Measurements from ENCODE around the gene MRI1. TPM values are rescaled to one million over a fixed set of nuclear protein-coding genes. Genes with fewer than 3 reads are reported as not detected.

MRI1 gene
- polyA plus RNA-seq, 4 donors = 12.3 to 41.3 (median 15.8) TPM

DNA sequence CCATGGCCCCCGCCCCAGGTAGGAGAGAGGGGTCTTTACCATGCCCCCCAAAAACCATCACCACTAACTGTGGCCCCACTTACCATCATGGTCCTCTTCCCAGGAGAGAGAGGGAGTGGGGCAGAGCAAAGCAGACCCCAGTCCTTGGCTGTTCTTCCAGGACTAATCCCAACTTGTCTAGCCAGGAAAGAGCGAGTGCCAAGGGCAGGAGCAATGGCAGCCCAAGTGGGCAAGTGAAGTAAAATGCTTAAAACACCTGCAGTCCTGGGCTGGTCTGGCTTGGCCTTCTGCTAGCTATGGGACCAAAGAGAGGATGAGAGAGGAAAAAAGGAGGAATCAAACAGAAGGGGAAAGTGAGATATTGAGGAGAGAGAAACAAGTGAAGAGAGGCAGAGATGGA is 48.8 kb downstream of the MRI1 start:
- WGBS, 3 donors = 94 to 98% (median 97%) methylated on average over 2 of the region's 2 CpGs
- no peaks in the 10 kb centered on the region for H3K9me3 ChIP-seq (ENCODE audit: control insufficient read depth in 2 of 2, insufficient read depth in 1 of 2, low read depth in 1 of 2, low read length in 1 of 2)
- DNase-seq (no peak), FAIRE-seq (no peak)
- H3K4me1 ChIP-seq (ENCODE audit: control insufficient read depth in 3 of 3, insufficient read depth in 2 of 3, low read depth in 1 of 3, low read length in 2 of 3) = peaks cover 0 to 12% (median 3%) of the 10 kb centered on the region in 3 donors
- no peak overlapping the region for H3K27ac ChIP-seq (ENCODE audit: low read depth in 1 of 3, low read length in 2 of 3)
- H3K4me3 ChIP-seq (ENCODE audit: low read depth in 1 of 3, low read length in 3 of 3) = no peak overlapping the region
- H3K27me3 ChIP-seq (ENCODE audit: control insufficient read depth in 3 of 3, insufficient read depth in 3 of 3, low read length in 3 of 3) = no peaks in the 10 kb centered on the region
- H3K36me3 ChIP-seq (ENCODE audit: control insufficient read depth in 3 of 3, insufficient read depth in 2 of 3, low read depth in 1 of 3, low read length in 3 of 3) = peaks cover 0 to 64% (median 2%) of the 10 kb centered on the region in 3 donors

DNA sequence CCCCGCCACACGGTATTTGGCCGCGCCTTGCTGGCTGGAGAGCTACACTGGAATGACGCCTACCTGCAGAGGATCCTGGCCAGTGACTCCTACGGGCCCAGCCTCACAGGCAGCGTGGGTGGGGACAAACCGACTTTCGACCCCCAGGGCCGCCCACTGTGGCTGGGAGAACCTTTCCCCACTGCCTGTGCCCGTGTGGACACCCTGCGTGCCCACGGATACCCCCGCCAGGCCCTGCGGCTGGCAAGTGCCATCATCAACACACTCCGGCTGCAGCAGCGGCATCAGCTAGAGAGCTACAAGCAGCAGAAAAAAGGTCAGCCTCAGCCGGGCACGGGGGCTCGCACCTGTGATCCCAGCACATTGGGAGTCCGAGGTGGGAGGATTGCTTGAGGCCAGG is 50.2 kb downstream of the MRI1 start:
- FAIRE-seq = no peak
- no peak for DNase-seq
- Histone ChIP-seq H3K27me3 (ENCODE audit: control insufficient read depth in 3 of 3, insufficient read depth in 3 of 3, low read length in 3 of 3) (no peaks in the 10 kb centered on the region), H3K4me3 (ENCODE audit: low read depth in 1 of 3, low read length in 3 of 3) (no peak overlapping the region), H3K9me3 (ENCODE audit: control insufficient read depth in 2 of 2, insufficient read depth in 1 of 2, low read depth in 1 of 2, low read length in 1 of 2) (no peaks in the 10 kb centered on the region), H3K36me3 (ENCODE audit: control insufficient read depth in 3 of 3, insufficient read depth in 2 of 3, low read depth in 1 of 3, low read length in 3 of 3) (peaks cover 0 to 51% (median 2%) of the 10 kb centered on the region in 3 donors), H3K4me1 (ENCODE audit: control insufficient read depth in 3 of 3, insufficient read depth in 2 of 3, low read depth in 1 of 3, low read length in 2 of 3) (peaks cover 0 to 15% (median 3%) of the 10 kb centered on the region in 3 donors), H3K27ac (ENCODE audit: low read depth in 1 of 3, low read length in 2 of 3) (no peak overlapping the region)
- WGBS, 3 donors = 85 to 94% (median 91%) methylated on average over 20 to 21 of the region's 21 CpGs

DNA sequence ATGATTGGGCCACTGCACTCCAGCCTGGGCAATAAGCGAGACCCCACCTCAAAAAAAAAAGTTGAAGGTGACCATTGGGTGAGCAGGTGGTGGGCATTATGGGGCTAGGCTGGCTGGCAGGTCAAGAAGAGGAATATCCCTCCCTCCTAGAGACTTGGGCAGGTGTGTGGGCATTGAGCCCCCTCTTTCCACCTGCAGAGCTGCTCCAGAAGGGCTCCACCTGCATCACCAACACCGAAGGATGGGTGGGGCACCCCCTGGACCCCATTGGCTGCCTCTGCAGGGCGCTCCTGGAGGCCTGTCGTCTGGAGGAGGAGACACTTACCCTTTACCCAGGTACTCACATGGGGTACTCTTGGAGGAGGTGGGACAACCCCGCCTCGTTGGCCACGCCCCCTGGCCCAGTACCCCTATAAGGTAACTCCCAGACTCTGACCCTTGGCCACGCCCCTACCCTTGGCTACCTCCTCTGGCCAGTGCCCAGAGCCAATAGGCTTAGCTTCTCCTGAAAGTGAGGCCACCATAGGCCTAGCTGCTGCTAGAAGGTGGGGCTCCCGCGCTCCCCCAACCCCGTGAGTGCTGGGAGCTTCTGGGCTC is 52.8 kb downstream of the MRI1 start:
- peak overlapping the region; percentile 4 to 99 (median 88) for H3K27ac ChIP-seq (ENCODE audit: low read depth in 1 of 3, low read length in 2 of 3)
- FAIRE-seq (no peak), DNase-seq (peak; percentile 83 to 95)
- no peaks in the 10 kb centered on the region for H3K27me3 ChIP-seq (ENCODE audit: control insufficient read depth in 3 of 3, insufficient read depth in 3 of 3, low read length in 3 of 3)
- peaks cover 0 to 15% (median 3%) of the 10 kb centered on the region in 3 donors for H3K4me1 ChIP-seq (ENCODE audit: control insufficient read depth in 3 of 3, insufficient read depth in 2 of 3, low read depth in 1 of 3, low read length in 2 of 3)
- peaks cover 0 to 44% (median 0%) of the 10 kb centered on the region in 3 donors for H3K36me3 ChIP-seq (ENCODE audit: control insufficient read depth in 3 of 3, insufficient read depth in 2 of 3, low read depth in 1 of 3, low read length in 3 of 3)
- WGBS, 3 donors = 25 to 59% (median 36%) methylated on average over 11 of the region's 11 CpGs
- H3K4me3 ChIP-seq (ENCODE audit: low read depth in 1 of 3, low read length in 3 of 3) = peak overlapping the region in 2 of 3 donors; percentile 39 to 72
- no peaks in the 10 kb centered on the region for H3K9me3 ChIP-seq (ENCODE audit: control insufficient read depth in 2 of 2, insufficient read depth in 1 of 2, low read depth in 1 of 2, low read length in 1 of 2)

DNA sequence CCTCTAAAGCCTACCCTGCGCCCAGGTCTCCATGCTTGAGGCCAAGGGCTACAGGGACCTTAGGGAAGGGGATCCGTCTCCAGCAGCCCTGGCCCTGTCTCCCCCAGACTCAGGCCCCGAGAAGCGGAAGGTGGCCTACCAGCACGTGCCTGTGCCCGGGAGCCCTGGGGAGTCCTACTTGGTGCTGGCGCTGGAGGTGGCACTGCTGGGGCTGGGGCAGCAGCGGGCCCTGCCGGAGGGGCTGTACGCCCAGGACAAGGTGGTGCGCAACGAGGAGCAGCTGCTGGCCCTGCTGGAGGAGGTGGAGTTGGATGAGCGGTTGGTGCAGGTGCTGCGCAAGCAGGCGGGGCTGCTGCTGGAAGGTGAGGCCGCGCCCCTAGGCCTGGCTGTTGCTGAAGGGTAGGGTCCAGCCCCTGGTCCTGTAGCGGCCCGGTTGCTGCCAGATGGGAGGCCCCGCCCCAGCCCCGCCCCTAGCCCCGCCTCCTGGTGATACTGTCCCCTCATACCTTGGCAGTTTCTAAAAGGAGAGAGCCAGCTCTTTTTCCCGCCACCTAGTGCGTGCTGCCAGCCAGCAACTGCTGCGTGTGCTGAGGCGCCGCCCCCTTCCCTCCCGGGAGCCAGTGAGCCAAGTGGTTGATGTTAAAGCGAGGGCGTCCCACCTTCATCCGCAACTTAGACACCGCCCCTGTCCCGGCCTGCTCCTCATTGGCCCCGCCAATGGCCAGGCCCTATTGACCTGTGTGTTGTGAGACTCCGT is 53.5 kb downstream of the MRI1 start:
- Histone ChIP-seq H3K4me1 (ENCODE audit: control insufficient read depth in 3 of 3, insufficient read depth in 2 of 3, low read depth in 1 of 3, low read length in 2 of 3) (peaks cover 0 to 15% (median 3%) of the 10 kb centered on the region in 3 donors), H3K4me3 (ENCODE audit: low read depth in 1 of 3, low read length in 3 of 3) (peak overlapping the region in 2 of 3 donors; percentile 39 to 72), H3K27me3 (ENCODE audit: control insufficient read depth in 3 of 3, insufficient read depth in 3 of 3, low read length in 3 of 3) (no peaks in the 10 kb centered on the region), H3K27ac (ENCODE audit: low read depth in 1 of 3, low read length in 2 of 3) (peak overlapping the region; percentile 4 to 99 (median 88)), H3K9me3 (ENCODE audit: control insufficient read depth in 2 of 2, insufficient read depth in 1 of 2, low read depth in 1 of 2, low read length in 1 of 2) (no peaks in the 10 kb centered on the region), H3K36me3 (ENCODE audit: control insufficient read depth in 3 of 3, insufficient read depth in 2 of 3, low read depth in 1 of 3, low read length in 3 of 3) (peaks cover 0 to 43% (median 0%) of the 10 kb centered on the region in 3 donors)
- DNase-seq (peak; percentile 94 to 95), FAIRE-seq (no peak)
- whole genome bisulfite sequencing, 3 donors = 10 to 48% (median 30%) methylated on average over 27 to 35 of the region's 35 CpGs

DNA sequence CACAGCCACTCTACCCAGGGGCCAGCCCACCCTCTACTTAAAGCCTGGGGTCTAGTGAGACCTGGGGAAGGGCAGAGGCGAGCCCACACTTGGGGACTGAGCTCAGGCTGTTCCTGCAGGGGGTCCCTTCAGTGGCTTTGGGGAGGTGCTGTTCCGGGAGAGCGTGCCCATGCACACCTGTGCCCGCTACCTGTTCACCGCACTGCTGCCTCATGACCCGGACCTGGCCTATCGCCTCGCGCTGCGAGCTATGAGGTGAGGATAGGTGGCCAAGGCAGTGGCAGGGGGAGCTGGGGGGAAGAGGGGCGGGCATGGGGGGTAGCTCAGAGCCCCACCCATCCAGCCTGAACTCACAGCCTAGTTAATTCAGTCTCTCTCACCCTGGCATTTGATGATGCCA is 54.9 kb downstream of the MRI1 start:
- H3K4me3 ChIP-seq (ENCODE audit: low read depth in 1 of 3, low read length in 3 of 3) = no peak overlapping the region
- FAIRE-seq (no peak), DNase-seq (no peak)
- peaks cover 0 to 43% (median 0%) of the 10 kb centered on the region in 3 donors for H3K36me3 ChIP-seq (ENCODE audit: control insufficient read depth in 3 of 3, insufficient read depth in 2 of 3, low read depth in 1 of 3, low read length in 3 of 3)
- WGBS, 3 donors = 92 to 97% (median 97%) methylated on average over 11 of the region's 11 CpGs
- no peaks in the 10 kb centered on the region for H3K27me3 ChIP-seq (ENCODE audit: control insufficient read depth in 3 of 3, insufficient read depth in 3 of 3, low read length in 3 of 3)
- H3K4me1 ChIP-seq (ENCODE audit: control insufficient read depth in 3 of 3, insufficient read depth in 2 of 3, low read depth in 1 of 3, low read length in 2 of 3) = peaks cover 0 to 15% (median 3%) of the 10 kb centered on the region in 3 donors
- H3K9me3 ChIP-seq (ENCODE audit: control insufficient read depth in 2 of 2, insufficient read depth in 1 of 2, low read depth in 1 of 2, low read length in 1 of 2) = no peaks in the 10 kb centered on the region
- H3K27ac ChIP-seq (ENCODE audit: low read depth in 1 of 3, low read length in 2 of 3) = no peak overlapping the region

DNA sequence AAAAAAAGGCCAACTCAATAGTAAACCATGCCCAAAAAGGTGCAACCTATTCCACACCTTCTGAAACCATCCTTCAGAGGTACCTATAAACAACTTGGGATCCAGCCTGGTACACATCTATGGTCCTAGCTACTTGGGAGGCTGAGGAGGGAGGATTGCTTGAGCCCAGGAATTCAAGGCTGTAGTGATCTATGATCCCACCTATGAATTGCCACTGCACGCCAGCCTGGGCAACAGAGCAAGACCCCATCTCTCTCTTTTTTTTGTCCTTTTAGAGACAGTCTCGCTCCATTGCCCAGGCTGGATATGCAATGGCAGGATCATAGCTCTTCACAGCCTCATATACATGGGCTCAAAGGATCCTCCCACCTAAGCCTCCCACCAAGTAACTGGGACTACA is 57.0 kb downstream of the MRI1 start:
- WGBS, 3 donors = 90 to 100% (median 97%) methylated on average over 2 of the region's 2 CpGs
- FAIRE-seq (no peak), DNase-seq (no peak)
- peaks cover 0 to 45% (median 0%) of the 10 kb centered on the region in 3 donors for H3K36me3 ChIP-seq (ENCODE audit: control insufficient read depth in 3 of 3, insufficient read depth in 2 of 3, low read depth in 1 of 3, low read length in 3 of 3)
- no peaks in the 10 kb centered on the region for H3K27me3 ChIP-seq (ENCODE audit: control insufficient read depth in 3 of 3, insufficient read depth in 3 of 3, low read length in 3 of 3)
- no peak overlapping the region for H3K27ac ChIP-seq (ENCODE audit: low read depth in 1 of 3, low read length in 2 of 3)
- no peak overlapping the region for H3K4me3 ChIP-seq (ENCODE audit: low read depth in 1 of 3, low read length in 3 of 3)
- peaks cover 0 to 15% (median 3%) of the 10 kb centered on the region in 3 donors for H3K4me1 ChIP-seq (ENCODE audit: control insufficient read depth in 3 of 3, insufficient read depth in 2 of 3, low read depth in 1 of 3, low read length in 2 of 3)
- H3K9me3 ChIP-seq (ENCODE audit: control insufficient read depth in 2 of 2, insufficient read depth in 1 of 2, low read depth in 1 of 2, low read length in 1 of 2) = no peaks in the 10 kb centered on the region

DNA sequence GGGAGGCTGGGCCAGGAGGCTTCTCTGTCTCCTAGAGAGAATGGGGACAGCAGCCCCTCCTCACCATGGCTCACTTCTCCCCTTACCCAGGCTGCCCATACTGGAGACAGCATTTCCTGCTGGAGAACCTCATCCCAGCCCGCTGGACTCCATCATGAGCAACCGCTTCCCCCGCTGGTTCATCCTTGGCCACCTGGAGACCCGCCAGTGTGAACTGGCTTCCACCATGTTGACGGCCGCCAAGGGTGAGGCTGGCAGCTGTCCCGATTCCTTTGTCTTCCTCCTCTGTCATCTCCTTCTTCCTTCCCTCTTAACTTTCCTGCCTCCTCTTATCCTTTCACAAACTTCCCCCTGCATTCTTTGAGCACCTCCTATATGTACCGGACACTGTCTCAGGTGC is 58.9 kb downstream of the MRI1 start:
- no peaks in the 10 kb centered on the region for H3K9me3 ChIP-seq (ENCODE audit: control insufficient read depth in 2 of 2, insufficient read depth in 1 of 2, low read depth in 1 of 2, low read length in 1 of 2)
- peaks cover 0 to 7% (median 0%) of the 10 kb centered on the region in 3 donors for H3K4me1 ChIP-seq (ENCODE audit: control insufficient read depth in 3 of 3, insufficient read depth in 2 of 3, low read depth in 1 of 3, low read length in 2 of 3)
- no peak overlapping the region for H3K4me3 ChIP-seq (ENCODE audit: low read depth in 1 of 3, low read length in 3 of 3)
- H3K27ac ChIP-seq (ENCODE audit: low read depth in 1 of 3, low read length in 2 of 3) = no peak overlapping the region
- DNase-seq = no peak
- WGBS, 3 donors = 74 to 92% (median 81%) methylated on average over 8 of the region's 8 CpGs
- FAIRE-seq = no peak
- no peaks in the 10 kb centered on the region for H3K27me3 ChIP-seq (ENCODE audit: control insufficient read depth in 3 of 3, insufficient read depth in 3 of 3, low read length in 3 of 3)
- H3K36me3 ChIP-seq (ENCODE audit: control insufficient read depth in 3 of 3, insufficient read depth in 2 of 3, low read depth in 1 of 3, low read length in 3 of 3) = peaks cover 0 to 46% (median 0%) of the 10 kb centered on the region in 3 donors
